A549 (cell line): ENCODE results near the gene HOXA5.
A peak's percentile ranks its signal among the peaks of the same experiment; 100 is the strongest.

Source experiments
- BHLHE40 ChIP-seq: IDR thresholded peaks from 2 replicates; pipeline ENCODE4 v1.6.1; 2012; ENCODE audit warnings: low read depth, low read length, inconsistent platforms
- EP300 ChIP-seq, 2 experiments: fragments of >200 bp; sonication (Bioruptor Twin); formaldehyde crosslinking; IDR thresholded peaks; 2 replicates in 1 of 2; 3 replicates in 1 of 2; pipeline ENCODE4 v1.6.1; 2016 to 2017
- HOXA7 ChIP-seq: fragments of 250-450 bp; sonication (Bioruptor Pico); IDR thresholded peaks from 2 replicates; pipeline ENCODE4 v1.5.0; 2020; ENCODE audit warnings: mild to moderate bottlenecking, moderate library complexity
- MYC ChIP-seq: IDR thresholded peaks from 2 replicates; pipeline ENCODE4 v1.6.1; 2012; ENCODE audit warnings: mild to moderate bottlenecking, inconsistent platforms, low read length, improper control_type of control experiment, borderline replicate concordance
- POLR2A ChIP-seq: IDR thresholded peaks from 2 replicates; pipeline ENCODE4 v1.6.1; 2012; ENCODE audit warnings: mild to moderate bottlenecking, low read length
- REST ChIP-seq: fragments of 200-600 bp; sonication (generic); IDR thresholded peaks from 2 replicates; pipeline ENCODE4 v1.6.1; 2016; ENCODE audit warnings: antibody characterized with exemption, mild to moderate bottlenecking, moderate library complexity
- RNF2 ChIP-seq: fragments of 200-600 bp; sonication (generic); IDR thresholded peaks from 2 replicates; pipeline ENCODE4 v1.6.1; 2016; ENCODE audit warnings: low read depth, mild to moderate bottlenecking, antibody characterized with exemption, moderate library complexity, borderline replicate concordance
- ZFP36 ChIP-seq: fragments of 450-650 bp; IDR thresholded peaks from 2 replicates; pipeline ENCODE4 v1.6.1; 2014; ENCODE audit warnings: borderline replicate concordance; ENCODE audit not compliant: partially characterized antibody
- ZNF302 ChIP-seq: fragments of 250-450 bp; sonication (Bioruptor Pico); IDR thresholded peaks from 2 replicates; pipeline ENCODE4 v1.9.0; 2021; ENCODE audit warnings: inconsistent platforms, mild to moderate bottlenecking, moderate library complexity
- TF ChIP-seq, protein P1 (sequence below): fragments of >200 bp; sonication (Bioruptor Twin); formaldehyde crosslinking; IDR thresholded peaks from 3 replicates; pipeline ENCODE4 v1.5.1; 2016
- TF ChIP-seq, protein P2 (sequence below): IDR thresholded peaks from 2 replicates; pipeline ENCODE4 v1.6.1; 2012
- TF ChIP-seq, protein P3 (sequence below): fragments of >200 bp; sonication (Bioruptor Twin); formaldehyde crosslinking; IDR thresholded peaks from 3 replicates; pipeline ENCODE4 v1.6.1; 2016

GRCh38 chr7:27143950-27144780 is 684 bp upstream of the HOXA5 start:
- TF ChIP-seq, protein P1, sequence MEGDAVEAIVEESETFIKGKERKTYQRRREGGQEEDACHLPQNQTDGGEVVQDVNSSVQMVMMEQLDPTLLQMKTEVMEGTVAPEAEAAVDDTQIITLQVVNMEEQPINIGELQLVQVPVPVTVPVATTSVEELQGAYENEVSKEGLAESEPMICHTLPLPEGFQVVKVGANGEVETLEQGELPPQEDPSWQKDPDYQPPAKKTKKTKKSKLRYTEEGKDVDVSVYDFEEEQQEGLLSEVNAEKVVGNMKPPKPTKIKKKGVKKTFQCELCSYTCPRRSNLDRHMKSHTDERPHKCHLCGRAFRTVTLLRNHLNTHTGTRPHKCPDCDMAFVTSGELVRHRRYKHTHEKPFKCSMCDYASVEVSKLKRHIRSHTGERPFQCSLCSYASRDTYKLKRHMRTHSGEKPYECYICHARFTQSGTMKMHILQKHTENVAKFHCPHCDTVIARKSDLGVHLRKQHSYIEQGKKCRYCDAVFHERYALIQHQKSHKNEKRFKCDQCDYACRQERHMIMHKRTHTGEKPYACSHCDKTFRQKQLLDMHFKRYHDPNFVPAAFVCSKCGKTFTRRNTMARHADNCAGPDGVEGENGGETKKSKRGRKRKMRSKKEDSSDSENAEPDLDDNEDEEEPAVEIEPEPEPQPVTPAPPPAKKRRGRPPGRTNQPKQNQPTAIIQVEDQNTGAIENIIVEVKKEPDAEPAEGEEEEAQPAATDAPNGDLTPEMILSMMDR: peak; percentile 7; the same call in 1 of the 3 replicates
- TF ChIP-seq MYC (no peak), ZFP36 (no peak), REST (no peak), RNF2 (no peak), ZNF302 (CRISPR knock-in tag) (no peak), HOXA7 (no peak), POLR2A (no peak), EP300 (IDR thresholded peaks at IDR 0.05) (no peak), BHLHE40 (no peak)
- TF ChIP-seq, protein P2, sequence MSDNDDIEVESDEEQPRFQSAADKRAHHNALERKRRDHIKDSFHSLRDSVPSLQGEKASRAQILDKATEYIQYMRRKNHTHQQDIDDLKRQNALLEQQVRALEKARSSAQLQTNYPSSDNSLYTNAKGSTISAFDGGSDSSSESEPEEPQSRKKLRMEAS: no peak
- TF ChIP-seq, protein P3, sequence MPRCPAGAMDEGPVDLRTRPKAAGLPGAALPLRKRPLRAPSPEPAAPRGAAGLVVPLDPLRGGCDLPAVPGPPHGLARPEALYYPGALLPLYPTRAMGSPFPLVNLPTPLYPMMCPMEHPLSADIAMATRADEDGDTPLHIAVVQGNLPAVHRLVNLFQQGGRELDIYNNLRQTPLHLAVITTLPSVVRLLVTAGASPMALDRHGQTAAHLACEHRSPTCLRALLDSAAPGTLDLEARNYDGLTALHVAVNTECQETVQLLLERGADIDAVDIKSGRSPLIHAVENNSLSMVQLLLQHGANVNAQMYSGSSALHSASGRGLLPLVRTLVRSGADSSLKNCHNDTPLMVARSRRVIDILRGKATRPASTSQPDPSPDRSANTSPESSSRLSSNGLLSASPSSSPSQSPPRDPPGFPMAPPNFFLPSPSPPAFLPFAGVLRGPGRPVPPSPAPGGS: no peak
